ENCODE data around the gene MTCH2. TPM values are rescaled to one million over a fixed set of nuclear protein-coding genes. Genes with fewer than 3 reads are reported as not detected.

Gene MTCH2
- total RNA-seq, 1 experiment from 2014 or later, result 176 TPM

GRCh38 chr11:47667555-47667954, 25.2 kb upstream of the MTCH2 start:
- H3K4me1 ChIP-seq (ENCODE audit: insufficient read depth, low read length), result no peaks in the 10 kb centered on the region
- no peak overlapping the region for H3T11ph ChIP-seq (ENCODE audit: low read length)
- H3K9me3 ChIP-seq (ENCODE audit: control insufficient read depth, low read depth, low read length), result no peaks in the 10 kb centered on the region
- no peak overlapping the region for H2BK12ac ChIP-seq (ENCODE audit: insufficient read length, low read depth, low read length)
- H3K23me2 ChIP-seq (ENCODE audit: insufficient read length, low read depth, low read length, poor library complexity, severe bottlenecking), result no peaks in the 10 kb centered on the region
- no peak overlapping the region for H2BK120ac ChIP-seq (ENCODE audit: low read depth, low read length, poor library complexity, severe bottlenecking)
- H3K4ac ChIP-seq (ENCODE audit: low read depth, low read length), result no peak overlapping the region
- Mint-ChIP-seq H3K4me3 (no peak overlapping the region), H3K36me3 (ENCODE audit: insufficient read depth in 1 of 3, low read depth in 3 of 3) (no peaks in the 10 kb centered on the region), H3K4me1 (peaks cover 0 to 3% of the 10 kb centered on the region in 2 experiments; a peak in 1 of 4 replicates), H3K27me3 (ENCODE audit: low read depth) (no peaks in the 10 kb centered on the region; the same call in 1 of the 2 replicates), H3K27ac (no peak overlapping the region; a peak in 1 of 7 replicates), H3K9me3 (no peaks in the 10 kb centered on the region)
- no peak overlapping the region for H4K8ac ChIP-seq (replicated peaks; ENCODE audit: insufficient read length, low read depth, low read length)
- H3K4me2 ChIP-seq (ENCODE audit: insufficient read depth, insufficient read length, low read length), result no peak overlapping the region
- H4K5ac ChIP-seq (ENCODE audit: insufficient read length, low read depth, low read length), result no peak overlapping the region
- H2BK15ac ChIP-seq (ENCODE audit: low read depth, low read length), result no peak overlapping the region
- no peak overlapping the region for H4K91ac ChIP-seq (ENCODE audit: insufficient read length, low read depth, low read length)
- no peak overlapping the region for H2BK20ac ChIP-seq (ENCODE audit: low read depth, low read length, poor library complexity, severe bottlenecking)
- DNase-seq, result no peak
- no peaks in the 10 kb centered on the region for H3K27me3 ChIP-seq (ENCODE audit: insufficient read depth, low read length)
- H3K18ac ChIP-seq (ENCODE audit: insufficient read length, low read depth, low read length), result no peak overlapping the region
- no peak overlapping the region for H3K9ac ChIP-seq (ENCODE audit: extremely low read depth, insufficient read length, low read length)
- no peak overlapping the region for H2AFZ ChIP-seq (ENCODE audit: low read length)
- H3K56ac ChIP-seq (ENCODE audit: insufficient read length, low read depth, low read length), result no peak overlapping the region
- H3K79me1 ChIP-seq (ENCODE audit: insufficient read depth, low read depth, low read length, poor library complexity, severe bottlenecking), result no peaks in the 10 kb centered on the region
- no peak overlapping the region for H2AK5ac ChIP-seq (ENCODE audit: insufficient read length, low read length)
- H3K14ac ChIP-seq (ENCODE audit: insufficient read depth, low read length), result no peak overlapping the region
- H3K23ac ChIP-seq (ENCODE audit: insufficient read length, low read depth, low read length), result no peak overlapping the region
- no CpG with 5 or more reads among the region's 2 CpGs for WGBS (ENCODE audit: extremely low coverage, insufficient read length, low lambda C conversion rate)
- TF ChIP-seq CTCF (conservative IDR thresholded peaks at IDR 0.05), result no peak
- no peaks in the 10 kb centered on the region for H3K79me2 ChIP-seq (ENCODE audit: insufficient read depth, low read length)
- H3K27ac ChIP-seq (ENCODE audit: insufficient read length, low read depth, low read length), result no peak overlapping the region
- no peak overlapping the region for H2BK5ac ChIP-seq (ENCODE audit: insufficient read length, low read length)
- no peaks in the 10 kb centered on the region for H4K20me1 ChIP-seq (ENCODE audit: control insufficient read depth, insufficient read depth, insufficient read length)
